MCF 10A (cell line): Measurements from ENCODE around the gene RPS24. TPM values are rescaled to one million over a fixed set of nuclear protein-coding genes. Genes with fewer than 3 reads are reported as not detected.
"Not testable (repeated sequence)": the region's sequence is repeated elsewhere in the genome, so short reads cannot be mapped to it uniquely, and the experiment has no call there.

Source experiments
- BruUV-seq: library from RNA; stranded (reverse); fragments of 400-500 nt; replicated peaks from 2 replicates; lab custom pipeline; 2021; lab: Mats Ljungman, UMichigan
- CTCF ChIA-PET: fragments of 300-600 bp; sonication (Branson Sonifier 250); formaldehyde crosslinking; extraction: SDS; loops from one replicate; lab custom pipeline; 2021; ENCODE audit warnings: antibody characterized with exemption, inconsistent platforms; lab: Yijun Ruan, JAX
- POLR2A ChIA-PET: fragments of 300-600, 350-650 bp; sonication (Branson Sonifier 250); formaldehyde crosslinking; extraction: SDS; loops from one replicate; lab custom pipeline; 2020; ENCODE audit warnings: antibody characterized with exemption, inconsistent platforms; lab: Yijun Ruan, JAX
- DNase-seq: peaks from one replicate; pipeline ENCODE4 v3.0.0-alpha.2; 2018; ENCODE audit not compliant: unreplicated experiment
- H3K27ac Mint-ChIP-seq: one replicate; pipeline ENCODE4 v1.8.0; 2022; ENCODE audit warnings: mild to moderate bottlenecking, low read depth, mixed read lengths; ENCODE audit not compliant: unreplicated experiment
- H3K27me3 Mint-ChIP-seq: one replicate; pipeline ENCODE4 v1.8.0; 2022; ENCODE audit warnings: mixed read lengths; ENCODE audit not compliant: insufficient read depth, unreplicated experiment
- H3K36me3 Mint-ChIP-seq: one replicate; pipeline ENCODE4 v1.8.0; 2022; ENCODE audit warnings: mild to moderate bottlenecking, moderate library complexity, mixed read lengths; ENCODE audit not compliant: insufficient read depth, unreplicated experiment
- H3K4me1 Mint-ChIP-seq: one replicate; pipeline ENCODE4 v1.8.0; 2022; ENCODE audit warnings: mixed read lengths; ENCODE audit not compliant: insufficient read depth, unreplicated experiment
- H3K4me3 Mint-ChIP-seq: one replicate; pipeline ENCODE4 v1.8.0; 2022; ENCODE audit warnings: mild to moderate bottlenecking, moderate library complexity, mixed read lengths; ENCODE audit not compliant: unreplicated experiment
- H3K9me3 Mint-ChIP-seq: one replicate; pipeline ENCODE4 v1.8.0; 2022; ENCODE audit warnings: mixed read lengths; ENCODE audit not compliant: unreplicated experiment
- CTCF ChIP-seq: fragments of 200-600 bp; IDR thresholded peaks from one replicate; pipeline ENCODE4 v1.8.0; 2022; ENCODE audit warnings: antibody characterized with exemption, mild to moderate bottlenecking; ENCODE audit not compliant: unreplicated experiment
- intact Hi-C: fragments of 100-400 bp; cut with micrococcal nuclease; formaldehyde crosslinking; loops from 2 replicates; pipeline ENCODE4 v1.14.1; 2022
- total RNA-seq: library from RNA; stranded (reverse); gene quantifications from 2 replicates; pipeline ENCODE4 v1.2.3, GENCODE V29; 2022

Gene RPS24
- total RNA-seq, 1 experiment from 2014 or later = 2,288 TPM

- intact Hi-C loops = no loop called here
- POLR2A ChIA-PET = no interaction called here
These were observed 44.5 kb upstream of the RPS24 start for GRCh38 chr10:77989081-77989724.

DNA sequence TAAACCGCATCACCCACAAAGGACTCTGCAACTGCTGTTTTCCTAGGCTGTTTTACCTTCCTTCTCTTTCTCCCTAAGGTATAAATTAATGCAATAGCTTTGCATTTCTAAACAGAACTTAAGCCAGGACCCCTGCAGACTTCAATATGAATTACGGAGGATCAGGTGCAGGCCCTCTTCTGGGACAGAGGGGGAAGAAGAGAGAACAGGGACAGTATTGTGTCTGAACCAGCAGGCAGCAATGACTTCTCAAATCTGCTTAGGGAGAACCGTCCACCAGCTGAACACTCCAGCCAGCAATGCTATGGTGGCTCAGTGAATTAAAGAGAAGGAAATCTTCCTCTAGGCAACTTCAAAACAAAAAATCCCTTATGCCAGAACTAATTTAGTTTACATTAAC lies 40.0 kb upstream of the RPS24 start:
- POLR2A ChIA-PET = no interaction called here
- no peak for DNase-seq
- CTCF ChIA-PET = interaction anchor here (0.5 to 1.2 kb wide), 3 partner anchors 19 to 49 kb away, joined by 3 read pairs; no protein-coding TSS in a partner anchor
- Mint-ChIP-seq H3K4me1 (no peaks in the 10 kb centered on the region), H3K9me3 (no peaks in the 10 kb centered on the region), H3K4me3 (no peak overlapping the region), H3K27ac (no peak overlapping the region), H3K27me3 (no peaks in the 10 kb centered on the region), H3K36me3 (peaks cover 82% of the 10 kb centered on the region)
- intact Hi-C loops = no loop called here
- TF ChIP-seq CTCF = no peak
- no TSS peak for BruUV-seq

More at GRCh38 chr10:77989081-77989724, 44.5 kb upstream of the RPS24 start:
- TF ChIP-seq CTCF = no peak
- CTCF ChIA-PET = interaction anchor here (0.6 to 1.1 kb wide), 3 partner anchors 8 to 163 kb away, joined by 3 read pairs; no protein-coding TSS in a partner anchor
- no peaks in the 10 kb centered on the region for H3K4me1 Mint-ChIP-seq
- no peak overlapping the region for H3K4me3 Mint-ChIP-seq
- no peaks in the 10 kb centered on the region for H3K9me3 Mint-ChIP-seq
- DNase-seq = no peak
- no peak overlapping the region for H3K27ac Mint-ChIP-seq
- no peaks in the 10 kb centered on the region for H3K27me3 Mint-ChIP-seq
- H3K36me3 Mint-ChIP-seq = peaks cover 83% of the 10 kb centered on the region
- BruUV-seq = no TSS peak

GRCh38 chr10:77998780-77999179 lies 34.9 kb upstream of the RPS24 start:
- CTCF ChIA-PET = interaction anchor here (0.6 kb wide), 1 partner anchor 16 kb away, joined by 3 read pairs; no protein-coding TSS in a partner anchor
- H3K27me3 Mint-ChIP-seq, DNase-seq, intact Hi-C loops, H3K4me1 Mint-ChIP-seq, BruUV-seq, POLR2A ChIA-PET, H3K9me3 Mint-ChIP-seq, H3K27ac Mint-ChIP-seq, H3K4me3 Mint-ChIP-seq: not testable (repeated sequence)
- H3K36me3 Mint-ChIP-seq = peaks cover 78% of the 10 kb centered on the region

GRCh38 chr10:78000206-78000605 lies 33.5 kb upstream of the RPS24 start:
- no peaks in the 10 kb centered on the region for H3K27me3 Mint-ChIP-seq
- ChIA-PET POLR2A (no interaction called here), CTCF (interaction anchor here (0.6 kb wide), 1 partner anchor 25 kb away, joined by 3 read pairs; no protein-coding TSS in a partner anchor)
- BruUV-seq = no TSS peak
- H3K9me3 Mint-ChIP-seq = no peaks in the 10 kb centered on the region
- no peak for DNase-seq
- H3K4me1 Mint-ChIP-seq = no peaks in the 10 kb centered on the region
- no peak for TF ChIP-seq CTCF
- no peak overlapping the region for H3K27ac Mint-ChIP-seq
- intact Hi-C loops = no loop called here
- peaks cover 88% of the 10 kb centered on the region for H3K36me3 Mint-ChIP-seq
- no peak overlapping the region for H3K4me3 Mint-ChIP-seq
